Upper lobe of left lung (tissue), 4 donors: ENCODE results near the gene SNX21.

Experiments
- POLR2AphosphoS5 ChIP-seq, 2 donors: sonication (generic); formaldehyde crosslinking; IDR thresholded peaks; one replicate each; pipeline ENCODE4 v1.5.1; 2017; ENCODE audit warnings: antibody characterized with exemption in 2 of 2
- TF ChIP-seq, protein P1 (sequence below), 6 experiments: fragments of 450-650 bp in 4 of 6; fragments of 200-600 bp in 2 of 6; sonication (generic) in 2 of 6; IDR thresholded peaks; one replicate each; pipeline ENCODE4 v1.5.1; 2016 to 2019; ENCODE audit warnings: antibody characterized with exemption in 6 of 6

GRCh38 chr20:45826381-45827019 lies 7.1 kb upstream of the SNX21 start:
- TF ChIP-seq POLR2AphosphoS5 (IDR thresholded peaks at IDR 0.05) = no peak
- TF ChIP-seq, protein P1, sequence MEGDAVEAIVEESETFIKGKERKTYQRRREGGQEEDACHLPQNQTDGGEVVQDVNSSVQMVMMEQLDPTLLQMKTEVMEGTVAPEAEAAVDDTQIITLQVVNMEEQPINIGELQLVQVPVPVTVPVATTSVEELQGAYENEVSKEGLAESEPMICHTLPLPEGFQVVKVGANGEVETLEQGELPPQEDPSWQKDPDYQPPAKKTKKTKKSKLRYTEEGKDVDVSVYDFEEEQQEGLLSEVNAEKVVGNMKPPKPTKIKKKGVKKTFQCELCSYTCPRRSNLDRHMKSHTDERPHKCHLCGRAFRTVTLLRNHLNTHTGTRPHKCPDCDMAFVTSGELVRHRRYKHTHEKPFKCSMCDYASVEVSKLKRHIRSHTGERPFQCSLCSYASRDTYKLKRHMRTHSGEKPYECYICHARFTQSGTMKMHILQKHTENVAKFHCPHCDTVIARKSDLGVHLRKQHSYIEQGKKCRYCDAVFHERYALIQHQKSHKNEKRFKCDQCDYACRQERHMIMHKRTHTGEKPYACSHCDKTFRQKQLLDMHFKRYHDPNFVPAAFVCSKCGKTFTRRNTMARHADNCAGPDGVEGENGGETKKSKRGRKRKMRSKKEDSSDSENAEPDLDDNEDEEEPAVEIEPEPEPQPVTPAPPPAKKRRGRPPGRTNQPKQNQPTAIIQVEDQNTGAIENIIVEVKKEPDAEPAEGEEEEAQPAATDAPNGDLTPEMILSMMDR (IDR thresholded peaks at IDR 0.05) = no peak
